Measurements from ENCODE around the gene PRKG1.
"Not testable (repeated sequence)": the region's sequence is repeated elsewhere in the genome, so short reads cannot be mapped to it uniquely, and the experiment has no call there.

Gene PRKG1

DNA sequence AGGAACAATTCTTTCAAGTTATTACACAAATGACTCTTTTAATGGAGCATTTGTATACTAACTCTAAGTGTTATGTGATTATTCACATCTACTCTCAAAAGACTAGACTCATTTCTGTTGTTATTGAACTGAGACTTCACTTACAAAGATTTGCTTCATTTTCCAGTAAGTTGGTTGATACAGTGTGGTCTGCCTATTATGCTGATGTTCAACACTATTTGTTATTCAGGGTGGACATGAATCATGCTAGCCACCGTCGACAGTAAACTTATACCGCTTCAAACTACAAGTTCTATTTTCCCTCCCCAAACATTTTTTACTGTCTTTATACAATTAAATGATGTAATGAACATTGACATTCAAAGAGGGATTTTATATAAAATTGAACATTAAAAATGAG lies 84.5 kb downstream of the PRKG1 start:
- intact Hi-C loops (cut with DNase I): no loop called here
- DNase-seq: no peak

DNA sequence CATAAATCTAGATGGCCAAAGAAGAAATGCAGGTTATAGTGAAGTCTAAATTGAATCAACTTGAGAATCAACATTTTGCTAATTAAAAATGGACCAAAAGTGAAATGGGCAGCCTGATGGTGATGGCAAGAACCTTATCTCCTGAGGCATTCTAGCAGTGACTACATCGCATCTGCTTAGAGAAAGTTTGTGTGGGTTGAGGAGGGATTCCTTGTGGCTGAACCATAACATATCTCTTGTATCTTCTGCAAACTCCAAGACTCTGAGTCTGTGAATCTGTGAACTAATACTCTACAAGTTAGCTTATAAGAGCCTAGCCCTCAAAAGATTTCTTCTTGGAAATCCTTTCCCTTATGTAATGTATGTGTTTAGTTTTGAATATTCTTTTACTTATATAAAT lies 85.6 kb downstream of the PRKG1 start:
- intact Hi-C loops (cut with DNase I): no loop called here
- no peak for DNase-seq

DNA sequence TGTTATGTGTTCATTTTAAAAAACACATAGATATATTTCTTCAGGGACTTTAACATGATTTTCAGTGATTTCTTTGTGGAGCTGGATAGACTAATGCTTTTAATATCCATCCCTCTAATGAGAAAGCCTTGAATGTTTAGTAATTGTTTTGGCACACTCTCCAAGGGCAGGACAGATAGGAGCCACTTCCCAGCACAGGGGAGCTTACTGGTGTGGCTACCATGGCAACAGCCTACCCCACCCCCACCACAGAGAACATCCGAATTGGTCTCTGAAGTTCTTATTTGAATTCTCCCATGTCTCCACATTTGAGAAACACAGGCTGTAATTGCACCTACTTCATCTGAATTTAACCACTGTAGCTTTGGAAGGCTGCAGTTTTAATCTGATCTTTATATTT lies 87.7 kb downstream of the PRKG1 start:
- peak in 14 of 42 donors; percentile 5 to 55 (median 21) for DNase-seq
- intact Hi-C loops (cut with DNase I): no loop called here

DNA sequence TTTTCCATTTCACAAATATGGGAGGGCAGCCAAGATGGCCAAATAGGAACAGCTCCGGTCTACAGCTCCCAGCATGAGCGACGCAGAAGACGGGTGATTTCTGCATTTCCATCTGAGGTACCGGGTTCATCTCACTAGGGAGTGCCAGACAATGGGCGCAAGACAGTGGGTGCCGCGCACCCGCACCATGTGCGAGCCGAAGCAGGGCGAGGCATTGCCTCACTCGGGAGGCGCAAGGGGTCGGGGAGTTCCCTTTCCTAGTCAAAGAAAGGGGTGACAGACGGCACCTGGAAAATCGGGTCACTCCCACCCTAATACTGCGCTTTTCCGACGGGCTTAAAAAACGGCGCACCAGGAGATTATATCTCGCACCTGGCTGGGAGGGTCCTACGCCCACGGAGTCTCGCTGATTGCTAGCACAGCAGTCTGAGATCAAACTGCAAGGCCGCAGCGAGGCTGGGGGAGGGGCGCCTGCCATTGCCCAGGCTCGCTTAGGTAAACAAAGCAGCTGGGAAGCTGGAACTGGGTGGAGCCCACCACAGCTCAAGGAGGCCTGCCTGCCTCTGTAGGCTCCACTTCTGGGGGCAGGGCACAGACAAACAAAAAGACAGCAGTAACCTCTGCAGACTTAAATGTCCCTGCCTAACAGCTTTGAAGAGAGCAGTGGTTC lies 89.2 kb downstream of the PRKG1 start:
- DNase-seq; intact Hi-C loops (cut with DNase I): not testable (repeated sequence)

GRCh38 chr10:51168086-51168815 lies 94.0 kb downstream of the PRKG1 start:
- intact Hi-C loops (cut with DNase I): no loop called here
- no peak for DNase-seq

- intact Hi-C loops (cut with DNase I): no loop called here
- DNase-seq: no peak
Measured at GRCh38 chr10:51169111-51169510, 94.8 kb downstream of the PRKG1 start.

- peak in 4 of 42 donors; percentile 4 to 17 (median 8) for DNase-seq
- intact Hi-C loops (cut with DNase I): no loop called here
Measured at GRCh38 chr10:51170518-51171245, 96.4 kb downstream of the PRKG1 start.

GRCh38 chr10:51171946-51172345 lies 97.7 kb downstream of the PRKG1 start:
- no peak for DNase-seq
- intact Hi-C loops (cut with DNase I): no loop called here

- no peak for DNase-seq
- intact Hi-C loops (cut with DNase I): no loop called here
Measured at GRCh38 chr10:51176976-51177695, 102.8 kb downstream of the PRKG1 start.

GRCh38 chr10:51178634-51179033 lies 104.3 kb downstream of the PRKG1 start:
- DNase-seq: no peak
- intact Hi-C loops (cut with DNase I): no loop called here

- DNase-seq: no peak
- intact Hi-C loops (cut with DNase I): no loop called here
Measured at GRCh38 chr10:51180141-51180540, 105.9 kb downstream of the PRKG1 start.

- intact Hi-C loops (cut with DNase I): no loop called here
- DNase-seq: no peak
Measured at GRCh38 chr10:51183783-51184182, 109.5 kb downstream of the PRKG1 start.

- intact Hi-C loops (cut with DNase I): no loop called here
- no peak for DNase-seq
Measured at GRCh38 chr10:51186361-51186760, 112.1 kb downstream of the PRKG1 start.

- intact Hi-C loops (cut with DNase I): no loop called here
- no peak for DNase-seq
Measured at GRCh38 chr10:51188008-51188407, 113.7 kb downstream of the PRKG1 start.

GRCh38 chr10:51188866-51189265 lies 114.6 kb downstream of the PRKG1 start:
- intact Hi-C loops (cut with DNase I): no loop called here
- no peak for DNase-seq

GRCh38 chr10:51196508-51197175 lies 122.4 kb downstream of the PRKG1 start:
- no peak for DNase-seq
- intact Hi-C loops (cut with DNase I): no loop called here

DNA sequence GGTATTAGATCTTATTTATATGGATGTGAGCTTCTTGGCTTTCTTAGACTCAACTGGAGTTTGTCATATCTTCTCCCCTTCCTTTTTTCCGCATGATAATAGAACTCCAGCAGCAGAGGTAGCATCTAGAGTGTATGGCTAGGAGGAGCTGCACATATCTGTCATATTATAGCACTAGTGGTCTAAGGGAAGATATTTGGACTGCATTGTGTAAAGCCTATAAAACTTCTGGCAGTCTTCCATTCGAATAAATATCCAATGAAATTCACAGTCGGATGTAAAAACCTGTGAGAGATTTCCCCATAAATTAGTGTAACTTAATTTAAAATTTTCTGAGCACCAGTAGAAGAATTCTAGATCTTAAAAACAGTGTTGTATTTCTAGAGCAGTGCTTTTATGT lies 123.9 kb downstream of the PRKG1 start:
- intact Hi-C loops (cut with DNase I): no loop called here
- no peak for DNase-seq

- intact Hi-C loops (cut with DNase I): no loop called here
- no peak for DNase-seq
Measured at GRCh38 chr10:51201947-51202346, 127.7 kb downstream of the PRKG1 start.

DNA sequence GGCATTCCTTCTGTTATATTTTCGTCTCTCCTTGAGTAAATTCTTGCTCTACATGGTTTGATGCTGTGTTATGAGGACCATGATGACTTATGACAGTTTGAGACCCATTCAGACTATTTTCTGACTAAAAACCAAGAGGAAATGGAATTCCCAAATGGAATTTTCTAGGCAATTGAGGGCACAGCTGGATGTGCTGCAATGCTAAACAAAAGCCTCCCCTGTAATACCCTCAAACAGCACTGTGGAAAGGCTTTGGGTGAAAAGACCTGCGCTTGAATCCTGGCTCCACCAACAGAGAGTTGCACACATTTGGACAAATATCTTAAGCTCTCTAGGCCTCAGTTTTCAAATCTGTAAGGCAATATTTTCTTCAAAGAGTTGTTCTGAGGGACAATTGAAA lies 129.1 kb downstream of the PRKG1 start:
- no peak for DNase-seq
- intact Hi-C loops (cut with DNase I): no loop called here

Measured in head of caudate nucleus (tissue), 42 donors.